ENCODE results near the gene SLC15A2. TPM values are rescaled to one million over a fixed set of nuclear protein-coding genes. Genes with fewer than 3 reads are reported as not detected.

The SLC15A2 gene
- total RNA-seq, 1 donor from 2014 or later, result 0.89 TPM

DNA sequence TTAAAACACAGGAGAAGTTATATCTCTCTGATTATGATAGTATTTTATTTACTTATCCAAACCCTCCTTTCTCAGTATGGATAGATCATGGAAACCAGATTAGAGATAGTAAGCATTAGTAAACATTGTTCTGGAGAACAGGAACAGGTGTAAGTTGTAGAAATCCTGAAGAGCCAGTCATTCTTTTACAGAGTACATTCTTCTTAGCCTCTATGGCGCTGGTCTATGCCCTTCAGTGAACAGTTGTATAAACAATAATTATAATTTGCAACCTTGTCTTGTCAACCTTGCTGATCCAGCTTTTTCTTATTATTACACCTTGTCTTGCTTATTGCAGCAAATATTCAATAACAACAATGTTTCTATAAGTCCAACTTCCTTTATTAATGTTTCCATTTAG is 47.4 kb downstream of the SLC15A2 start:
- Histone ChIP-seq H3K4me3 (ENCODE audit: insufficient read depth, low read depth, low read length) (no peak overlapping the region), H2AFZ (ENCODE audit: low read depth, low read length) (no peak overlapping the region), H3K27me3 (ENCODE audit: insufficient read depth, low read length) (no peaks in the 10 kb centered on the region), H3K9me3 (ENCODE audit: insufficient read depth, low read depth, low read length) (no peaks in the 10 kb centered on the region), H3K4me2 (ENCODE audit: low read length) (no peak overlapping the region), H3K79me2 (ENCODE audit: insufficient read depth, low read length) (no peaks in the 10 kb centered on the region), H3K9ac (ENCODE audit: low read length) (no peak overlapping the region), H3K36me3 (ENCODE audit: insufficient read depth, low read length) (no peaks in the 10 kb centered on the region), H3K4me1 (ENCODE audit: insufficient read depth, low read length) (no peaks in the 10 kb centered on the region), H3K27ac (ENCODE audit: low read depth, low read length) (no peak overlapping the region), H4K20me1 (ENCODE audit: insufficient read depth, low read length) (no peaks in the 10 kb centered on the region)
- no peak overlapping the region for H3K27ac Mint-ChIP-seq (ENCODE audit: unreplicated experiment)
- H3K27me3 Mint-ChIP-seq (ENCODE audit: low read depth, unreplicated experiment), result no peaks in the 10 kb centered on the region
- TF ChIP-seq, protein P1, sequence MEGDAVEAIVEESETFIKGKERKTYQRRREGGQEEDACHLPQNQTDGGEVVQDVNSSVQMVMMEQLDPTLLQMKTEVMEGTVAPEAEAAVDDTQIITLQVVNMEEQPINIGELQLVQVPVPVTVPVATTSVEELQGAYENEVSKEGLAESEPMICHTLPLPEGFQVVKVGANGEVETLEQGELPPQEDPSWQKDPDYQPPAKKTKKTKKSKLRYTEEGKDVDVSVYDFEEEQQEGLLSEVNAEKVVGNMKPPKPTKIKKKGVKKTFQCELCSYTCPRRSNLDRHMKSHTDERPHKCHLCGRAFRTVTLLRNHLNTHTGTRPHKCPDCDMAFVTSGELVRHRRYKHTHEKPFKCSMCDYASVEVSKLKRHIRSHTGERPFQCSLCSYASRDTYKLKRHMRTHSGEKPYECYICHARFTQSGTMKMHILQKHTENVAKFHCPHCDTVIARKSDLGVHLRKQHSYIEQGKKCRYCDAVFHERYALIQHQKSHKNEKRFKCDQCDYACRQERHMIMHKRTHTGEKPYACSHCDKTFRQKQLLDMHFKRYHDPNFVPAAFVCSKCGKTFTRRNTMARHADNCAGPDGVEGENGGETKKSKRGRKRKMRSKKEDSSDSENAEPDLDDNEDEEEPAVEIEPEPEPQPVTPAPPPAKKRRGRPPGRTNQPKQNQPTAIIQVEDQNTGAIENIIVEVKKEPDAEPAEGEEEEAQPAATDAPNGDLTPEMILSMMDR (IDR thresholded peaks at IDR 0.05; ENCODE audit: insufficient read depth, low read depth, low read length), result no peak
- no peak for TF ChIP-seq EZH2 (IDR thresholded peaks at IDR 0.05; ENCODE audit: insufficient read depth, low read length)
- H3K36me3 Mint-ChIP-seq (ENCODE audit: low read depth, unreplicated experiment), result no peaks in the 10 kb centered on the region
- no peaks in the 10 kb centered on the region for H3K9me3 Mint-ChIP-seq (ENCODE audit: unreplicated experiment)
- H3K4me1 Mint-ChIP-seq (ENCODE audit: low read depth, unreplicated experiment), result no peaks in the 10 kb centered on the region
- no peak for DNase-seq (ENCODE audit: low read depth)
- H3K4me3 Mint-ChIP-seq (ENCODE audit: unreplicated experiment), result no peak overlapping the region
- no peak for FAIRE-seq

DNA sequence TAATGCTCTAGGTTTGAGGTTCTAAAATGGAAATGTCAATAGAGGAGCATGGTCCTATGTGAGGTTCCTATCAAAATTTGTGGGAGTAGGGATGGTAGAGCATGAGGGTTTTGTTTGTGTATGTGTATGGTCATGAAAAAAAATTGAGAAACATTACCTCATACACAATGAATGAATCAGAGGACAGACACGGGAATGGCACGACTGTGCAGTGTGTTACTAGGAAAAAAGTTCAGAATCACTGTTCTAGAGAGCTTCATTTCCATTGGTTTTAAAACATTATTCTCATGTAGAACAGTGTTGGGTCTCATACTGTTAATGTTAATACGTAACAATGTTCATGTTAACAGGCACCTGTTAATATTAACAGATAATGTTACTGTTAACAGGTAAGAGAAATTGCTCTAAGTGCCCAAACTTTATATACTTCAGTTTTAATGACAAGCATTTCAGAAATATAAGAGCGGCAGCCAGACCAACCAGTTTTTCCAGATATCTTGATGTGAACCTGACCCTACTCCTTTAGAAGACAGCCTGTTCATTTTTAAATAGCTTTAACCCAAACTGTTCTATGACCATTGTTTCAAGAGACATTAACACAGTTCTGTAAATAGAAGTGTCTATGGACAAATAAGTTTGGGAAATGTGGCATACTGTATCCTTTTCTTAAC is 48.0 kb downstream of the SLC15A2 start:
- FAIRE-seq, result no peak
- H3K9ac ChIP-seq (ENCODE audit: low read length), result no peak overlapping the region
- H3K27me3 Mint-ChIP-seq (ENCODE audit: low read depth, unreplicated experiment), result no peaks in the 10 kb centered on the region
- no peak overlapping the region for H3K4me3 ChIP-seq (ENCODE audit: insufficient read depth, low read depth, low read length)
- no peaks in the 10 kb centered on the region for H3K4me1 ChIP-seq (ENCODE audit: insufficient read depth, low read length)
- no peak overlapping the region for H3K27ac Mint-ChIP-seq (ENCODE audit: unreplicated experiment)
- H3K27me3 ChIP-seq (ENCODE audit: insufficient read depth, low read length), result no peaks in the 10 kb centered on the region
- H3K36me3 ChIP-seq (ENCODE audit: insufficient read depth, low read length), result no peaks in the 10 kb centered on the region
- no peak for DNase-seq (ENCODE audit: low read depth)
- H3K9me3 Mint-ChIP-seq (ENCODE audit: unreplicated experiment), result no peaks in the 10 kb centered on the region
- H4K20me1 ChIP-seq (ENCODE audit: insufficient read depth, low read length), result no peaks in the 10 kb centered on the region
- H3K4me2 ChIP-seq (ENCODE audit: low read length), result no peak overlapping the region
- H3K36me3 Mint-ChIP-seq (ENCODE audit: low read depth, unreplicated experiment), result no peaks in the 10 kb centered on the region
- H3K27ac ChIP-seq (ENCODE audit: low read depth, low read length), result no peak overlapping the region
- H3K79me2 ChIP-seq (ENCODE audit: insufficient read depth, low read length), result no peaks in the 10 kb centered on the region
- H3K4me1 Mint-ChIP-seq (ENCODE audit: low read depth, unreplicated experiment), result no peaks in the 10 kb centered on the region
- no peak overlapping the region for H2AFZ ChIP-seq (ENCODE audit: low read depth, low read length)
- TF ChIP-seq EZH2 (IDR thresholded peaks at IDR 0.05; ENCODE audit: insufficient read depth, low read length), result no peak
- TF ChIP-seq, protein P1 (IDR thresholded peaks at IDR 0.05; ENCODE audit: insufficient read depth, low read depth, low read length), result no peak
- no peaks in the 10 kb centered on the region for H3K9me3 ChIP-seq (ENCODE audit: insufficient read depth, low read depth, low read length)
- no peak overlapping the region for H3K4me3 Mint-ChIP-seq (ENCODE audit: unreplicated experiment)

DNA sequence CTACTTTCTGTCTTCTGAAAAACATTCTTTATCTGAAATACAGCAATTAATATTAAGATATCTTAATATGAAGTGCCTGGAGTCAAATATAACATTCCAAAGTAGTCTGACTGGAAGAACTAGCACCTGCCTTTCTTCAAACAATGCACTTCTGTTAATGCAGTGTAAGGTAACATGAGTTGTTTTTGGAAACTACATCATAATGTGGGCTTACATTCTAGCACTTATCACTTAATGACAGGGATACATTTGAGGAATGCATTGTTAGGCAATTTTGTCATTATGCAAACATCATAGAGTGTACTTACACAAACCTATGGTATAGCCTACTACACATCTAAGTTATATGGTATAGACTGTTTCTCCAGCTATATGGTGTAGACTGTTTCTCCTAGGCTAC is 49.2 kb downstream of the SLC15A2 start:
- H3K9ac ChIP-seq (ENCODE audit: low read length), result no peak overlapping the region
- H3K36me3 ChIP-seq (ENCODE audit: insufficient read depth, low read length), result no peaks in the 10 kb centered on the region
- no peaks in the 10 kb centered on the region for H3K4me1 ChIP-seq (ENCODE audit: insufficient read depth, low read length)
- no peaks in the 10 kb centered on the region for H3K27me3 ChIP-seq (ENCODE audit: insufficient read depth, low read length)
- no peak overlapping the region for H3K4me3 Mint-ChIP-seq (ENCODE audit: unreplicated experiment)
- no peak overlapping the region for H3K27ac Mint-ChIP-seq (ENCODE audit: unreplicated experiment)
- no peaks in the 10 kb centered on the region for H3K9me3 Mint-ChIP-seq (ENCODE audit: unreplicated experiment)
- FAIRE-seq, result no peak
- no peaks in the 10 kb centered on the region for H4K20me1 ChIP-seq (ENCODE audit: insufficient read depth, low read length)
- H3K27ac ChIP-seq (ENCODE audit: low read depth, low read length), result no peak overlapping the region
- H3K9me3 ChIP-seq (ENCODE audit: insufficient read depth, low read depth, low read length), result no peaks in the 10 kb centered on the region
- H3K79me2 ChIP-seq (ENCODE audit: insufficient read depth, low read length), result no peaks in the 10 kb centered on the region
- H3K4me3 ChIP-seq (ENCODE audit: insufficient read depth, low read depth, low read length), result no peak overlapping the region
- H3K27me3 Mint-ChIP-seq (ENCODE audit: low read depth, unreplicated experiment), result no peaks in the 10 kb centered on the region
- no peak for DNase-seq (ENCODE audit: low read depth)
- no peaks in the 10 kb centered on the region for H3K36me3 Mint-ChIP-seq (ENCODE audit: low read depth, unreplicated experiment)
- no peak overlapping the region for H3K4me2 ChIP-seq (ENCODE audit: low read length)
- no peaks in the 10 kb centered on the region for H3K4me1 Mint-ChIP-seq (ENCODE audit: low read depth, unreplicated experiment)
- TF ChIP-seq, protein P1 (IDR thresholded peaks at IDR 0.05; ENCODE audit: insufficient read depth, low read depth, low read length), result no peak
- TF ChIP-seq EZH2 (IDR thresholded peaks at IDR 0.05; ENCODE audit: insufficient read depth, low read length), result no peak
- no peak overlapping the region for H2AFZ ChIP-seq (ENCODE audit: low read depth, low read length)
